Fibroblast of pulmonary artery (primary cell): Measurements from ENCODE around the gene MOB2.

Experiments
- DNase-seq: peaks from one replicate; pipeline ENCODE4 v3.0.0-alpha.2; 2010; ENCODE audit warnings: low read depth
- H3K4me3 ChIP-seq: replicated peaks from 2 replicates; pipeline ENCODE4 v1.5.1; 2011; ENCODE audit warnings: low read depth, mild to moderate bottlenecking, control low read depth, low read length, moderate library complexity
- CTCF ChIP-seq: IDR thresholded peaks from 2 replicates; pipeline ENCODE4 v1.5.1; 2011; ENCODE audit warnings: mild to moderate bottlenecking, control low read depth, low read length, inconsistent platforms; ENCODE audit errors: missing control alignments

Gene MOB2

GRCh38 chr11:1442163-1442562 is 44.4 kb downstream of the MOB2 start:
- H3K4me3 ChIP-seq: no peak overlapping the region
- no peak for TF ChIP-seq CTCF
- peak; percentile 27 for DNase-seq

GRCh38 chr11:1440496-1440895 is 46.1 kb downstream of the MOB2 start:
- DNase-seq: no peak
- no peak for TF ChIP-seq CTCF
- H3K4me3 ChIP-seq: no peak overlapping the region

- H3K4me3 ChIP-seq: no peak overlapping the region
- DNase-seq: no peak
- TF ChIP-seq CTCF: no peak
Measured at GRCh38 chr11:1440066-1440465, 46.5 kb downstream of the MOB2 start.

- DNase-seq: no peak
- no peak overlapping the region for H3K4me3 ChIP-seq
- no peak for TF ChIP-seq CTCF
Measured at GRCh38 chr11:1439341-1439740, 47.2 kb downstream of the MOB2 start.

GRCh38 chr11:1438967-1439330 is 47.6 kb downstream of the MOB2 start:
- DNase-seq: no peak
- no peak overlapping the region for H3K4me3 ChIP-seq
- TF ChIP-seq CTCF: no peak

- TF ChIP-seq CTCF: no peak
- no peak for DNase-seq
- H3K4me3 ChIP-seq: no peak overlapping the region
Measured at GRCh38 chr11:1438261-1438966, 48.2 kb downstream of the MOB2 start.

GRCh38 chr11:1437500-1437899 is 49.1 kb downstream of the MOB2 start:
- no peak for TF ChIP-seq CTCF
- no peak overlapping the region for H3K4me3 ChIP-seq
- DNase-seq: peak; percentile 86
